HTR-8/SVneo (cell line): ENCODE data around the gene MCF2L.
"Not testable (repeated sequence)": the region's sequence is repeated elsewhere in the genome, so short reads cannot be mapped to it uniquely, and the experiment has no call there.

Experiments
- DNase-seq: peaks from one replicate; pipeline ENCODE4 v3.0.0; 2011; ENCODE audit warnings: low spot score, mixed read lengths; ENCODE audit not compliant: insufficient read length
- FAIRE-seq: peaks from 2 replicates; lab custom pipeline; 2011; peaks lifted over from hg19 to GRCh38; lab: Jason Lieb, UNC

Gene MCF2L

GRCh38 chr13:113044391-113045114 lies 75.5 kb downstream of the MCF2L start:
- DNase-seq, result no peak
- FAIRE-seq, result no peak

- FAIRE-seq (no peak), DNase-seq (no peak)
These were observed 76.5 kb downstream of the MCF2L start for GRCh38 chr13:113045251-113046127.

DNA sequence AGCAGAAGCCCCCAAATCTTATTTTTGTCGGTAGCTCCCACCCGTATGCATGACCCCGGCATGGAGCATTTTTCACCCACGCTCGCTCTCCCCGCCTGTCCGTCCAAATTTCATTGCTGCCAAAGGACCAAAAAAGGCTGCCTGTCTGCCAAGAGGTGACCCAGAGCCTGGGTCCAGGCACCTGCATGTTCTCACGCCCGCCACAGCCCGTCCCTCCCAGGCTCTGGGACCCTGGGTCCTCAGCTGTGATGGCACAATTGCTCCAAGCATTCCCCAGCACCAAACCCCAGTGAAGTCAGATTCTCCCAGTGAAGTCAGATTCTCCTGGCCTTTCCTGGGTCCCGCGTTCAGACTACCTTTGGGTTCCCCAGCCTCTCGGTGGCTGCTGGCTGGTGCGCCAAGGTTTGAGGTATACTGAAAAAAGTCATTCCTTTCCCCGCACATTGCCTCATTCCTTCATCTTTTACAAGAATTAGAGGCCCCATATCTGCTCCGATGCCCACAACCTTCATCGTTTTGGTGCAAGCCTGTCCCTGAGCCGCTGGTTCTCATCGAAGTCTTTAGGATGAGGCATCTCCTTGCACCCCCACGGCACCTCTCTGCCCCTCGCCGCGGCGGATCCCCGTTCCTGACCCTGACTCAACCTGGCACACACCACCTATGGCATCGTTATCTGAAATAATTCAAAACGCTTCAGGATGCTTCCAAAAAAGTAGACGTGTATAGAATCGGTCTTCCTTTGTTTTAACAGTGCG lies 77.3 kb downstream of the MCF2L start:
- FAIRE-seq (no peak), DNase-seq (no peak)

GRCh38 chr13:113046883-113047244 lies 77.8 kb downstream of the MCF2L start:
- FAIRE-seq, result no peak
- no peak for DNase-seq

- FAIRE-seq, result no peak
- no peak for DNase-seq
These were observed 78.6 kb downstream of the MCF2L start for GRCh38 chr13:113047587-113047986.

GRCh38 chr13:113048766-113049165 lies 79.8 kb downstream of the MCF2L start:
- no peak for DNase-seq
- no peak for FAIRE-seq

GRCh38 chr13:113049521-113049941 lies 80.5 kb downstream of the MCF2L start:
- DNase-seq (no peak), FAIRE-seq (no peak)

DNA sequence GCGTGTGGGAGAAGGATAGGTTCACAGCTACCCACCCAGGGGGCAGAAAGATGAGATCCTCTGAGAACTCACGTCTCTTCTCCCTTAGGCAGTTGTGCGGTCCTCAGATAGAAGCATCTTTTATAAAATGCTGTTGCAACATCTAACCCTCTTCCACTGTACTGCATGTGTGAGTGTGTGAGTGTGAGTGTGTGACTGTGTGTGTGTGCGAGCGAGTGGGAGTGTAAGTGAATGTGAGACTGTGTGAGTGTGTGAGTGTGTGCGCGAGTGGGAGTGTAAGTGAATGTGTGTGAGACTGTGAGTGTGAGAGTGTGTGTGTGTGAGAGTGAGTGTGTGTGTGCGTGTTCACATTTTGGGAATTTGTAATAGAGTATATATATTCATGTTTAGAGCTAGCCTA lies 81.0 kb downstream of the MCF2L start:
- FAIRE-seq, result no peak

DNA sequence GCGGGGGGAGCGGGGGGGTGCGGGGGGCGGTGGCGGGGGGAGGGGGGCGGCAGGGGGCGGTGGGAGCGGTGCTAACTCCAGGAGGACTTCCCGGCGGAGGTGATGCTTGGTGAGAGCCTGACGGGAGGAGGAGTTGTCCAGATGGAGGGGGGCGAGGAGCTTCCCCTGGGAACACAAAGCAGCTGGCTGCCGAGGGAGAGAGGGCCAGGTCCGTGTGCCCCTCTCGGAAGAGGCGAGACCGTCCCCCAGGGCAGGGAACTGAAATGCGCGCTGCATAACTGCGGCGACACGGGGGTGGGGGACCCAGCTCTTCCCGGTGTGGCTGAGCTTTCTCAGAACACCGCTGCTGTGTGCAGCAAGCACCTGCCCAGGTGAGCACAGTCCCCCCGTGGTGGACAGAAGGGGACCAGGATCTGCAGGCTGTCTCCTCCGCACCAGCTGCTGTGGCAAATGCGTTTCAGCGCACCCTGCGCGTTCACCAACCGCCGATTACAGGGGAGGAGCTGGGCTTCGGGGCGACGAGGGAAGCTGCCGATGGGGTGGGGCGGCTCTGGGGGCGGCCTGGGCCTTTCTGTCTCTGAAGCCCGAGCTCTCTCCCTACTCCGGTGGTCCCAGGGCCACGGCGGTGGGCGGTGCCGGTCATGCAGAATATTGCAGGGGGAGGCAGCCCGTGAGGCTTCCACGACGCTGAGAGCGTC lies 81.9 kb downstream of the MCF2L start:
- no peak for FAIRE-seq
- DNase-seq, result no peak

More for the DNA sequence above, 81.0 kb downstream of the MCF2L start:
- DNase-seq, result no peak

DNA sequence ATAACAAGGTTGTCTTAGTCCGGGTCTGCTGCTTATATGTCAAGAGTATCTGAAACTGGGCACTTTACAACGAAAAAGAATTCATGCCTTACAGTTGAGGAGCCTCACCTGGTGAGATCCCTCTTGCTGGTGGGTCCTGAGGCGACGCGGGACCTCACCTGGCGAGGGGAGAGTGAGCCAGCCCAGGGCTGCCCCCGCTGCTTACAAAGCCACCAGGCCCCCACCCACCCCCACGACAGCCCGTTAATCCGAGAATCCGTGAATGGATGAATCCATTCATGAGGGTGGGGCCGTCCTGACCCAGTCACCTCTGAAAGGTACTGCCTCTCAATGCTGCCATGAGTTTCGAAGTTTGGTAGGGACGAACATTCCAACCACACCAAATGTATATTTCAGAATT lies 82.6 kb downstream of the MCF2L start:
- FAIRE-seq (no peak), DNase-seq (no peak)

DNA sequence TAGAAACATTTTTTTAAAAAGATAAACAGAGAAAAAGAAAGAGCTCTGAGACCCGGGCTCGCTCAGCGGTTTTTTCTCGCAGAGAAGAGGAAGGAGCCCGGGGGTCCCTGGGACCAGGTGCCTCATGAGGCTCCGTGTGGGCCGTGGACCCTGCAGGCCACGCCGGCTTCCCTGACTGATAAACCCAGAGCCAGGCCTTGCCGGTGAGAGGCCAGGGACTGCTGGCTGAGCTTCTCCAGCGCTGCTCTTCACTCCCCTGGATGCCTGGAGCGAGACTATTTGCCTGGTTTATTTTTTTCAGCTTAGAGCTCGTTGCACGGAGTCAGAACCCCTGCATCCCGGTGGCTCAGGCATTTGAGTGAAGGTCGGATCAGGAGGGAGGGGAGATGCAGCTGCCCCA lies 83.2 kb downstream of the MCF2L start:
- no peak for FAIRE-seq
- DNase-seq, result no peak

- no peak for DNase-seq
- no peak for FAIRE-seq
These were observed 84.0 kb downstream of the MCF2L start for GRCh38 chr13:113052971-113053370.

GRCh38 chr13:113053376-113053775 lies 84.4 kb downstream of the MCF2L start:
- no peak for DNase-seq
- no peak for FAIRE-seq

GRCh38 chr13:113053801-113054604 lies 85.0 kb downstream of the MCF2L start:
- DNase-seq (no peak), FAIRE-seq (no peak)

- FAIRE-seq (no peak), DNase-seq (no peak)
These were observed 88.1 kb downstream of the MCF2L start for GRCh38 chr13:113057084-113057483.

- FAIRE-seq, result not testable (repeated sequence)
These were observed 88.5 kb downstream of the MCF2L start for GRCh38 chr13:113057559-113057958.

DNA sequence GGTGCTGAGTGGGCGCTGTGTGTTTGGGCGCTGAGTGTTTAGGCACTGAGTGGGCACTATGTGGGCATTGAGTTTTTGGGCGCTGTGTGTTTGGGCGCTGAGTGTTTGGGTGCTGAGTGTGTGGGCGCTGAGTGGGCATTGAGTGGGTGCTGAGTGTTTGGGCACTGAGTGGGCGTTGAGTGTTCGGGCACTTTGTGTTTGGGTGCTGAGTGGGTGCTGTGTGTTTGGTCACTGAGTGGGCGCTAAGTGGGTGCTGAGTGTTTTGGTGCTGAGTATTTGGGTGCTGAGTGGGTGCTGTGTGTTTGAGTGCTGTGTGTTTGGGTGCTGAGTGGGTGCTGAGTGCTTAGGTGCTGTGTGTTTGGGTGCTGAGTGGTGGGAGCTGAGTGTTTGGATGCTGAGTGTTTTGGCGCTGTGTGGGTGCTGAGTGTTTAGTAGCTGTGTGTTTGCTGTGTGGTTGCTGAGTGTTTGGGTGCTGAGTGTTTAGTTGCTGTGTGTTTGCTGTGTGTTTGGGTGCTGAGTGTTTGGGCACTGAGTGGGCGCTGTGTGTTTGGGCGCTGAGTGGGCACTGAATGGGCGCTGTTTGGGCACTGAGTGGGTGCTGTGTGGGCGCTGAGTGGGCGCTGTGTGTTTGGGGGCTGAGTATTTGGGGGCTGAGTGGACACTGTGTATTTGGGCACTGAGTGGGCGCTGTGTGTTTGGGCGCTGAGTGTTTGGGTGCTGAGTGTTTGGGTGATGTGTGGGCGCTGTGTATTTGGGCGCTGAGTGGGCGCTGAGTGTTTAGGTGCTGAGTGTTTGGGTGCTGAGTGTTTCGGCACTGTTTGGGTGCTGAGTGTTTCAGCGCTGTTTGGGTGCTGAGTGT lies 89.3 kb downstream of the MCF2L start:
- DNase-seq (no peak), FAIRE-seq (no peak)

More at GRCh38 chr13:113057559-113057958, 88.5 kb downstream of the MCF2L start:
- not testable (repeated sequence) for DNase-seq
